Ovary (tissue), 3 donors: ENCODE measurements around the gene SBNO2.

Experiments
- CTCF ChIP-seq, 3 donors: fragments of 450-650 bp in 2 of 3; fragments of 200-600 bp in 1 of 3; IDR thresholded peaks; one replicate each; pipeline versions ENCODE4 v1.5.1 to v1.8.0; 2016 to 2022; ENCODE audit warnings: antibody characterized with exemption in 3 of 3, mild to moderate bottlenecking in 1 of 3
- EP300 ChIP-seq: sonication (generic); formaldehyde crosslinking; IDR thresholded peaks from one replicate; pipeline ENCODE4 v1.6.1; 2017; ENCODE audit warnings: antibody characterized with exemption
- POLR2A ChIP-seq: fragments of 450-650 bp; IDR thresholded peaks from one replicate; pipeline ENCODE4 v1.6.1; 2017; ENCODE audit warnings: antibody characterized with exemption, mild to moderate bottlenecking, moderate library complexity
- donor health status: DM: no; HTN: no; CAD: no.

GRCh38 chr19:1107661-1108261 is 66.3 kb downstream of the SBNO2 start:
- TF ChIP-seq CTCF (IDR thresholded peaks at IDR 0.05) = no peak
- TF ChIP-seq POLR2A = no peak
- no peak for TF ChIP-seq EP300
